ENCODE results near the gene ABCD3.
"Not testable (repeated sequence)": the region's sequence is repeated elsewhere in the genome, so short reads cannot be mapped to it uniquely, and the experiment has no call there.

The ABCD3 gene

GRCh38 chr1:94417978-94418663 lies at the start of gene ABCD3:
Gene ABCD3 (plus strand): TSS chr1:94418389. CDS start chr1:94418479, 90 bp downstream.
- peak; percentile 98 for DNase-seq

DNA sequence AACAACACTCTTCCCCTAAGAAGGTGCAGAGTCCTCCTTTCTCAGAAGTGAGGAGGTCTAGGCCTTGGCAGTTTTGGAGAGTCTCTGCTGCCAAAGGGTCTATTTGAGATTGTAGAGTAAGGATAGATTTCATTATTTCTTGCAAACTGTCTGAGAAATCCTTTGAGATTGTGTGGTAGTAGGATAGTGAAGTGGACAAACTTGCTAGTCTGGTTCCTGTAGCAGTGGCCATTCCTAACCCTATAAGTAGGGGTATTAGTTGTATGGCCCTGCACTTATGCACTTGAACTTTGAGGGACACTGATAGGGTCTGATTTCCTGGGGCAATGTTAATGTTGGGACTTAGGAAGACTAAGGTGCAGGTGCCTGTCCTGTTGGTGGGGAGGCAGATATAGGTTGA lies 45.4 kb upstream of the ABCD3 start:
- not testable (repeated sequence) for DNase-seq

- not testable (repeated sequence) for DNase-seq
These were observed 44.9 kb upstream of the ABCD3 start for GRCh38 chr1:94373311-94373710.

GRCh38 chr1:94375666-94376065 lies 42.5 kb upstream of the ABCD3 start:
- not testable (repeated sequence) for DNase-seq

DNA sequence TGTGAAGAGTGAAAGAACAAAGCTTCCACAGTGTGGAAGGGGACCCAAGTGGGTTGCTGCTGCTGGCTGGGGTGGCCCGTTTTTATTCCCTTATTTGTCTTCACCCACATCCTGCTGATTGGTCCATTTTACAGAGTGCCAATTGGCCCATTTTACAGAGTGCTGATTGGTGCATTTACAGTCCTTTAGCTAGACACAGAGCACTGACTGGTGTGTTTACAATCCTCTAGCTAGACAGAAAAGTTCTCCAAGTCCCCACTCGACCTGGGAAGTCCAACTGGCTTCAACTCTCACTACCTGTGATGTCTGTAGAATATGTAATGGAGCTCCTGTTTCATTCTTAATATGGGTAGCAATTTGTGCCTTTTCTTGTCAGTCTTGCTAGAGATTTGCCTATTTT lies 39.7 kb upstream of the ABCD3 start:
- DNase-seq, result not testable (repeated sequence)

GRCh38 chr1:94379615-94380014 lies 38.6 kb upstream of the ABCD3 start:
- DNase-seq, result no peak

DNA sequence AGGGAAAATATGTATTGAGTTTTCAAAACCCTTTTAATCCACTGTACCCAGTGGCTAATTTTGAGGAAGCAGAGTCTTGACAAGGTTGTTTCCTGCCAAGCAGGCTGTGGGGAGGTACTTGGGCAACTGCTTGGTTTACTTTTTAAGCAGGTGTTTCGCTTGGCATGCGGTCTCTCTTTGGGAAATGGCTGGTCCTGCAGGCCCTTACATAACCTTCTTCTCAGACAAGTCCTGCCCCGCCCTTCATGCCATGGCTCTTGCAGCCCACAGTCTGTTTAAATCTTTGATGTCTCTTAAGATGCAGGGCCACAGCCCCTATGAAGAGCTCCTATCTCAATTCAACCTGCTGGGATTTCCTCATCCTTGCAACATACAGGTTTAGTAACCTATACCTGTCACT lies 36.0 kb upstream of the ABCD3 start:
- DNase-seq, result no peak

DNA sequence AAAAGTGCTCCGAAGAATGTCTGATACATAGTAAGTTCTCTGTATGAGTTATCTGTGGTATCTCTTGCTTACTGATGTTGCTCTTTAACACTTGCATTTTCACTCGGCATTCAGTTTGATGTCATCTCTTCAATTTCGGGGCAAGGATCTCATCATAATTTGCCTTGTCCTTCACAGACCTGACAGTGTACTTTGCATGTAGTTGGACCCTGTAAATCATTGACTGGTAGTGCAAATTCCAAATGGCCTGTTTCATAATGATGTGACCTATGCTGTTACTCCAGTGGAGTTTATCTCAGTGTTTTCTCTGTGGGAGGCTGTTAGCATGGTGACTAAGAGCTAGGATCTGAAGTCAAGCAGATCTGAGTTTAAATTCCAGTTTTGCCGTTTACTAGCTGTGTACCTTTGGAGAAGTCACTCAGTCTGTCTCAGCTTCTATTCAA lies 34.2 kb upstream of the ABCD3 start:
- DNase-seq, result no peak

GRCh38 chr1:94384485-94385265 lies 33.5 kb upstream of the ABCD3 start:
- peak; percentile 16 for DNase-seq

- no peak for DNase-seq
These were observed 32.8 kb upstream of the ABCD3 start for GRCh38 chr1:94385308-94385929.

- DNase-seq, result no peak
These were observed 28.9 kb upstream of the ABCD3 start for GRCh38 chr1:94389298-94389697.

DNA sequence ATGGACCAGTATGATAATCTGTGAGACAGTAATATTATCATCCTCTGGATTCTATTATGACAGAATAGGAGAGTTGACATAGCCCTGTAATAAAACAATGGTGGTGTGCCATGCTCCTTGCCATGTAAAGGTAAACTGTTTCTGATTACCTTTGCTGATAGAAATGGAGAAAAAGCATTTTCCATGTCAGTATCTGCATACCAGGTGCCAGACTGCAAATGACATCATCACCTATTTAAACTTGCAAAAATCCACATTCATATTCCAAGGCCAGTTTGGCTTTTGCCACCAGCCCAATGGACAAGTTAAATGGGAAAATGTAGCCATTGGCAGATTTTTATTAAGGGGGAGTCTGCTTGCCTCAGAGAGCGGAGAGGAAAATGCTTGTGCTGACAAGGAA lies 23.9 kb upstream of the ABCD3 start:
- no peak for DNase-seq

DNA sequence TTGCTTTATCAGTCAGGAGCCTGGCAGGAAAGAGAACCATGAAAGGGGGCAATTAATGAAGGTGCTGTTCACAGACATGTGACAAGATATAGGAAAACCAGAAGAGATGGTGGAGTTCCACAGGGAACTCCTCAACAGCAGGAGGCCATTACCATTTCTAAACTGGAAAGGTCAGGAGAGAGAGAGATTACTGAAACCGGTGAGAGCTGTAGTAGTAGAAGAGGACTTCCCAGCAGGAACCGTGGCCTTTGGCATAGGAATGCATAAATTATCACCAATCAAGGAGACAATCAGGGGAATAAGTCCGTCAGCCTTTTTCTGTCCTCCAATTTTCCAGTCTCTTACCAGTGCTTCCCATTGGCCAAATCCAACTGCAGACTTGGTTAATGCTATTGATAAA lies 23.0 kb upstream of the ABCD3 start:
- no peak for DNase-seq

DNA sequence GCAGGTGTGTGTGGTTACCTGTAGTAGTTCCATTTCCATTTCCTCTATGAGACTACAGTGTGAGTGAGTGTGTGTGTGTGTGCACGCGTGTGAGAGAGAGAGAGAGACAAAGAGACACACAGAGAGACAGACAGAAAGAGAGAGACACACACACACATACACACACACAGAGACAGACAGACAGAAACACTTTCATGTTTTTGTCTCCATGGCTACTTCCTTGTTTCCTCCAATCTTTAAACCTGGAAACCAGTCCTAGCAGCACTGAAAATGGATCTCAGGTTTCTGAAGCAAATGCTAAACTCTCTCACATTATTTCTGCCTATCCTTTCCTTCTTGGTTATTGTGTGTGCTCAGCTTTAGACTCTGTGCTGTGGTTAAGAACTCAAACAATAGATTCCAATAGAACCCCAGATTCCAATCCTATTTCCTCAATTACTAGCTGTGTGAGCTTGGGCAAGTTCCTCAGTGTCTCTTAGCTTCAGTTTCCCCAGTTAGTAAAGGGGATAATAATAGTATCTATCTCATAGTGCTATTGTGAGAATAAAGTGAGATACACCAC lies 22.4 kb upstream of the ABCD3 start:
- no peak for DNase-seq

DNA sequence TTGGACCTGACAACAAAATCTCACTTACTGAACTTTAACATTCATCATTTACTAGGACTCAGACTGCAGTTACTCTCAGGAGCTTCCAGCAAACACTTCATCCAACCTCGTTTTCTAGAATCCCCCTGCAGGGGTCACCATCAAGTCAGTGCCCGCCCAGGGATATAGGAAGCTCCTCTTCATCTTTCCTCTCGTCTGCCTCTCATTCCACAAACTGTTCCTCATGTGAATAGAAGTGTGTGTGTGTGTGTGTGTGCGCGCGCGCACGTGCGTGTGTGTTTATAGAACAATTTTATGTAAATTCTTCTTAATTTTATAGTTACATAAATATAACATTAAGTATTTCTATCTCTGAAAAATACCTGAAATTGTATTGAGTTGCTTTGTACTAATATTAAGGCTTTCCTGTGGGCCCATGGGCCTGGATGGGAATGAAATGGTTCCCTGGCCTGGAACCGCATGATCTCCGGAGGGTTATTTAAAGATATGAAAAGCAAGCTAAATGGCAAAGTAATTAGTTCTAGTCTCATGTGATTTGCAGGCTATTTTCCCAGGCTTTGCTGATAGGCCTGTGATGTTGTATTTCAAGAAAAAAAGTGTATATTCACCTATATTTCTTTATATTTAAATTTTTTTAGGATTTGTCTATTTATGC lies 21.7 kb upstream of the ABCD3 start:
- no peak for DNase-seq

GRCh38 chr1:94398356-94398755 lies 19.8 kb upstream of the ABCD3 start:
- DNase-seq, result no peak

GRCh38 chr1:94399453-94399852 lies 18.7 kb upstream of the ABCD3 start:
- DNase-seq, result no peak

GRCh38 chr1:94401206-94401605 lies 17.0 kb upstream of the ABCD3 start:
- no peak for DNase-seq

DNA sequence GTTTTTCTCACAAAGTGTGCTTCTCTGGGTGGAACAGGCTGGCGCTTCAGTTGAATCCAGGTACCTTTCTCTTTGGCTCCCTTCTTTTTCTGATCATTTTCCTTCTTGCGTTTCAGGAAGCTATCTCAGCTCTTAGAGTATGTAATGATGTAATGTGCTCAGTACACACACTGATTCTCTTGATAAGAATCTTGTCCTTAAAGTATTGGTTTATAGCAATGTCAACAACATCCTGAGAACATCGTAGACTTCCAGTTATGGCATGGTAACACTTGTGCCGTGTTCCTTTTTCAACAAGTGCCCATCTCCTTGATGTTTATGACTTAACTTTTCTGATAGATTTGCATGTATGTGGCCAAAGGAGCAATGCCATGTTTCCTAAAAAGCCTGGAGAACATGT lies 11.7 kb upstream of the ABCD3 start:
- DNase-seq, result no peak

- DNase-seq, result no peak
These were observed 9.9 kb upstream of the ABCD3 start for GRCh38 chr1:94408104-94408830.

GRCh38 chr1:94411237-94411636 lies 7.0 kb upstream of the ABCD3 start:
- no peak for DNase-seq

- no peak for DNase-seq
These were observed 4.9 kb upstream of the ABCD3 start for GRCh38 chr1:94413311-94413710.

Data from CD4-positive, alpha-beta T cell treated with Interleukin-21 for 1 hour (primary cell).